BE2C (cell line): ENCODE measurements around the gene NANS.

Source experiments
- DNase-seq: peaks from one replicate; pipeline ENCODE4 v3.0.0-alpha.2; 2020
- H3K27me3 ChIP-seq: fragments of 250-450 bp; sonication (Bioruptor Pico); 2 replicates; pipeline ENCODE4 v1.5.1; 2020; ENCODE audit warnings: mild to moderate bottlenecking
- H3K36me3 ChIP-seq: fragments of 250-450 bp; sonication (Bioruptor Pico); 2 replicates; pipeline ENCODE4 v1.5.1; 2020; ENCODE audit warnings: mild to moderate bottlenecking
- H3K4me1 ChIP-seq: fragments of 250-450 bp; sonication (Bioruptor Pico); 2 replicates; pipeline ENCODE4 v1.5.1; 2020
- H3K4me3 ChIP-seq: 2 replicates; pipeline ENCODE4 v1.5.1; 2011; ENCODE audit warnings: low read depth, low read length
- H3K9me3 ChIP-seq: fragments of 250-450 bp; sonication (Bioruptor Pico); 2 replicates; pipeline ENCODE4 v1.5.1; 2020
- CTCF ChIP-seq: IDR thresholded peaks from 2 replicates; pipeline ENCODE4 v1.5.1; 2012; ENCODE audit warnings: mild to moderate bottlenecking, low read depth, low read length

Gene NANS

GRCh38 chr9:98045234-98046179 lies 11.0 kb upstream of the NANS start:
- no peaks in the 10 kb centered on the region for H3K36me3 ChIP-seq
- no peaks in the 10 kb centered on the region for H3K4me1 ChIP-seq
- H3K9me3 ChIP-seq, result no peaks in the 10 kb centered on the region
- no peak for DNase-seq
- H3K4me3 ChIP-seq, result no peak overlapping the region
- H3K27me3 ChIP-seq, result no peaks in the 10 kb centered on the region
- no peak for TF ChIP-seq CTCF

- no peak for TF ChIP-seq CTCF
- Histone ChIP-seq H3K4me3 (no peak overlapping the region), H3K36me3 (no peaks in the 10 kb centered on the region), H3K9me3 (no peaks in the 10 kb centered on the region), H3K27me3 (no peaks in the 10 kb centered on the region), H3K4me1 (no peaks in the 10 kb centered on the region)
- no peak for DNase-seq
Measured at GRCh38 chr9:98046180-98046543, 10.4 kb upstream of the NANS start.

GRCh38 chr9:98047002-98047401 lies 9.5 kb upstream of the NANS start:
- Histone ChIP-seq H3K9me3 (no peaks in the 10 kb centered on the region), H3K36me3 (no peaks in the 10 kb centered on the region), H3K4me1 (no peaks in the 10 kb centered on the region), H3K27me3 (no peaks in the 10 kb centered on the region), H3K4me3 (no peak overlapping the region)
- no peak for TF ChIP-seq CTCF
- DNase-seq, result no peak

- no peak overlapping the region for H3K4me3 ChIP-seq
- H3K9me3 ChIP-seq, result no peaks in the 10 kb centered on the region
- no peaks in the 10 kb centered on the region for H3K36me3 ChIP-seq
- TF ChIP-seq CTCF, result no peak
- no peak for DNase-seq
- H3K4me1 ChIP-seq, result no peaks in the 10 kb centered on the region
- H3K27me3 ChIP-seq, result no peaks in the 10 kb centered on the region
Measured at GRCh38 chr9:98049288-98050072, 7.1 kb upstream of the NANS start.

- no peak for TF ChIP-seq CTCF
- no peak for DNase-seq
- H3K4me1 ChIP-seq, result no peaks in the 10 kb centered on the region
- no peak overlapping the region for H3K4me3 ChIP-seq
- H3K36me3 ChIP-seq, result no peaks in the 10 kb centered on the region
- H3K9me3 ChIP-seq, result no peaks in the 10 kb centered on the region
- no peaks in the 10 kb centered on the region for H3K27me3 ChIP-seq
Measured at GRCh38 chr9:98050351-98050750, 6.2 kb upstream of the NANS start.

- Histone ChIP-seq H3K27me3 (no peaks in the 10 kb centered on the region), H3K36me3 (peaks cover 7% of the 10 kb centered on the region; the same call in 1 of the 2 replicates), H3K4me1 (no peaks in the 10 kb centered on the region), H3K4me3 (no peak overlapping the region), H3K9me3 (no peaks in the 10 kb centered on the region)
- DNase-seq, result no peak
- no peak for TF ChIP-seq CTCF
Measured at GRCh38 chr9:98054376-98054951, 2.1 kb upstream of the NANS start.
